SK-N-SH treated with all-trans-retinoic acid at 6 μM for 48 hours (cell line): ENCODE data around the gene ADGRG1.

ENCODE experiments used
- CSRNP3 ChIP-seq: fragments of 250-450 bp; sonication (Bioruptor Pico); IDR thresholded peaks from 2 replicates; pipeline ENCODE4 v1.5.1; 2021; ENCODE audit warnings: mild to moderate bottlenecking, moderate library complexity
- GLIS3 ChIP-seq: fragments of 250-450 bp; sonication (Bioruptor Pico); IDR thresholded peaks from 2 replicates; pipeline ENCODE4 v1.5.0; 2020; ENCODE audit warnings: mild to moderate bottlenecking, moderate library complexity
- TSHZ2 ChIP-seq: fragments of 250-450 bp; sonication (Bioruptor Pico); IDR thresholded peaks from 2 replicates; pipeline ENCODE4 v1.5.0; 2020; ENCODE audit warnings: mild to moderate bottlenecking, moderate library complexity
- ZNF8 ChIP-seq: fragments of 450-650 bp; formaldehyde crosslinking; IDR thresholded peaks from 2 replicates; pipeline ENCODE4 v1.5.0; 2020; ENCODE audit warnings: mild to moderate bottlenecking, moderate library complexity
- TF ChIP-seq, protein P1 (sequence below): fragments of 250-450 bp; sonication (Bioruptor Pico); IDR thresholded peaks from 2 replicates; pipeline ENCODE4 v1.8.0; 2021; ENCODE audit warnings: low read depth, mild to moderate bottlenecking, moderate library complexity, borderline replicate concordance

DNA sequence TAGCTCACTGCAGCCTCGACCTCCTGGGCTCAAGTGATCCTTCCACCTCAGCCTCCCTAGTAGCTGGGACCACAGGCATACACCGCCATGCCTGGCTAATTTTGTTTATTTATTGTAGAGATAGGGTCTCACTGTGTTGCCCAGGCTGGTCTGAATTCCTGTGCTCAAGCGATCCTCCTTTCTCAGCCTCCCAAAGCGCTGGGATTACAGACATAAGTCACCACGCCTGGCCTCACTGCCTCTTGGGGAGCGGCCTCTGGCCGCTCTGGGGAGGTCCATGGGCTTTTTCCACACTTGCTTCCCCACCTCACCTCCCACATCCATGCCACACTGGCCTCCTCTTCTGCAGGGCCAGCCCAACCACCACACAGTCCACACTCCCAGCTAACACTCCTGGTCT lies 21.4 kb downstream of the ADGRG1 start:
- TF ChIP-seq GLIS3 (no peak), ZNF8 (CRISPR knock-in tag) (no peak), TSHZ2 (CRISPR knock-in tag) (no peak), CSRNP3 (CRISPR knock-in tag) (no peak)
- TF ChIP-seq, protein P1, sequence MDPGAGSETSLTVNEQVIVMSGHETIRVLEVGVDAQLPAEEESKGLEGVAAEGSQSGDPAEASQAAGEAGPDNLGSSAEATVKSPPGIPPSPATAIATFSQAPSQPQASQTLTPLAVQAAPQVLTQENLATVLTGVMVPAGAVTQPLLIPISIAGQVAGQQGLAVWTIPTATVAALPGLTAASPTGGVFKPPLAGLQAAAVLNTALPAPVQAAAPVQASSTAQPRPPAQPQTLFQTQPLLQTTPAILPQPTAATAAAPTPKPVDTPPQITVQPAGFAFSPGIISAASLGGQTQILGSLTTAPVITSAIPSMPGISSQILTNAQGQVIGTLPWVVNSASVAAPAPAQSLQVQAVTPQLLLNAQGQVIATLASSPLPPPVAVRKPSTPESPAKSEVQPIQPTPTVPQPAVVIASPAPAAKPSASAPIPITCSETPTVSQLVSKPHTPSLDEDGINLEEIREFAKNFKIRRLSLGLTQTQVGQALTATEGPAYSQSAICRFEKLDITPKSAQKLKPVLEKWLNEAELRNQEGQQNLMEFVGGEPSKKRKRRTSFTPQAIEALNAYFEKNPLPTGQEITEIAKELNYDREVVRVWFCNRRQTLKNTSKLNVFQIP (CRISPR knock-in tag): no peak
